OCI-LY1 (cell line): Measurements from ENCODE around the gene FMO2.

Experiments
- CTCF ChIP-seq: fragments of 200-600 bp; sonication (generic), shearing (Covaris generic); IDR thresholded peaks from 2 replicates; pipeline ENCODE4 v1.5.1; 2017; ENCODE audit warnings: mild to moderate bottlenecking, antibody characterized with exemption, low read length, moderate library complexity, mixed read lengths
- EZH2 ChIP-seq: fragments of 200-600 bp; sonication (generic), shearing (Covaris generic); IDR thresholded peaks from 2 replicates; pipeline ENCODE4 v1.8.0; 2017; ENCODE audit warnings: borderline replicate concordance, mixed run types, mild to moderate bottlenecking, antibody characterized with exemption, low read length, moderate library complexity, mixed read lengths

- TF ChIP-seq CTCF (no peak), EZH2 (no peak)
Observed at GRCh38 chr1:171233183-171233582, 48.1 kb downstream of the FMO2 start.
